ENCODE results near the gene LPAR3.
A peak's percentile ranks its signal among the peaks of the same experiment; 100 is the strongest.

LPAR3 gene

GRCh38 chr1:84844094-84844493 lies 48.9 kb downstream of the LPAR3 start:
- TF ChIP-seq KLF9 (tag by site-specific recombination; IDR thresholded peaks at IDR 0.05; ENCODE audit: low read depth) (no peak), GLI4 (tag by site-specific recombination; IDR thresholded peaks at IDR 0.05) (no peak), ZNF76 (tag by site-specific recombination; IDR thresholded peaks at IDR 0.05; ENCODE audit: borderline replicate concordance, low read depth) (no peak), YY2 (tag by site-specific recombination; IDR thresholded peaks at IDR 0.05) (no peak), ZNF335 (tag by site-specific recombination; conservative IDR thresholded peaks at IDR 0.05) (peak; percentile 46), ZNF18 (tag by site-specific recombination; IDR thresholded peaks at IDR 0.05) (no peak)
- CTCF ChIA-PET, result no interaction called here
- Histone ChIP-seq H3K36me3 (ENCODE audit: control insufficient read depth in 2 of 2, insufficient read depth in 1 of 2, low read length in 2 of 2) (no peaks in the 10 kb centered on the region), H3K9me3 (ENCODE audit: control insufficient read depth, insufficient read depth, low read depth, low read length) (no peaks in the 10 kb centered on the region), H3K27ac (ENCODE audit: extremely low read depth, low read depth, low read length) (no peak overlapping the region), H3K4me3 (ENCODE audit: low read depth, low read length) (no peak overlapping the region), H3K4me1 (ENCODE audit: control insufficient read depth, insufficient read depth, low read length) (peaks cover 17% of the 10 kb centered on the region)
- POLR2A ChIA-PET, result no interaction called here

DNA sequence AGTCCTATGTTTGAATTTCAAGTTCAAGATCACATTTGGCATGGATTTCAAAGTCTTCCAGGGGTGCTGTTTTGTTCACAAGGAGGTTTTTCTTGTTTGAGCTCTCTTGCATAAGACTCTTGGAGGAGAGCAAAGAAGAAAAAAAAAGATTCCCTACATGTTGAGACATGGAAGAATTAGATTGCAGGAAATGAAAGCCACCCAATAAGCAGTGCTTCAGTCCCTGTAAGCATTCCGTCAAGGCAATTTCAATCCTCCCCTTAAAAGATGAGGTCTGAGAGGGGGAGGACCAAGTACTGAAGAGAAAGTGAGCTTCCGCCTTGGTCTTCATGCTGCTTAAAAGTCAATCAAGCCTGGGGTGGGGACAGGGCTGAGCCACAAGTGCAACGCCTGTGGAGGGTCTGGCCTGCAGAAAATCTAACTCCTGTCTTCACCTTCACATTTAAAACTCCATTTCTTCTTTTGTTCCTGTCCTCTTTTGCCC lies 50.2 kb downstream of the LPAR3 start:
- TF ChIP-seq ZNF514 (tag by site-specific recombination; IDR thresholded peaks at IDR 0.05), result no peak
- peak; percentile 57; the same call in 1 of the 2 replicates for TF ChIP-seq SCRT1 (tag by site-specific recombination; IDR thresholded peaks at IDR 0.05; ENCODE audit: borderline replicate concordance)
- Histone ChIP-seq H3K36me3 (ENCODE audit: control insufficient read depth in 2 of 2, insufficient read depth in 1 of 2, low read length in 2 of 2) (no peaks in the 10 kb centered on the region), H3K4me1 (ENCODE audit: control insufficient read depth, insufficient read depth, low read length) (peaks cover 16% of the 10 kb centered on the region), H3K4me3 (ENCODE audit: low read depth, low read length) (no peak overlapping the region), H3K27ac (ENCODE audit: extremely low read depth, low read depth, low read length) (no peak overlapping the region), H3K9me3 (ENCODE audit: control insufficient read depth, insufficient read depth, low read depth, low read length) (no peaks in the 10 kb centered on the region)
- ChIA-PET CTCF (interaction anchor here (0.8 kb wide), 1 partner anchor 9 kb away, joined by 3 read pairs; no protein-coding TSS in a partner anchor), POLR2A (no interaction called here)

- CTCF ChIA-PET, result interaction anchor here (0.7 to 0.8 kb wide), 2 partner anchors 8 to 103 kb away, joined by 3 read pairs; no protein-coding TSS in a partner anchor
Observed at GRCh38 chr1:84841971-84842370, 51.0 kb downstream of the LPAR3 start.

More at GRCh38 chr1:84841971-84842370, 51.0 kb downstream of the LPAR3 start:
- Histone ChIP-seq H3K36me3 (ENCODE audit: control insufficient read depth in 2 of 2, insufficient read depth in 1 of 2, low read length in 2 of 2) (no peaks in the 10 kb centered on the region), H3K9me3 (ENCODE audit: control insufficient read depth, insufficient read depth, low read depth, low read length) (no peaks in the 10 kb centered on the region), H3K27ac (ENCODE audit: extremely low read depth, low read depth, low read length) (no peak overlapping the region), H3K4me1 (ENCODE audit: control insufficient read depth, insufficient read depth, low read length) (peaks cover 9% of the 10 kb centered on the region), H3K4me3 (ENCODE audit: low read depth, low read length) (no peak overlapping the region)
- TF ChIP-seq ZNF843 (tag by site-specific recombination; IDR thresholded peaks at IDR 0.05) (no peak), ZNF785 (tag by site-specific recombination; IDR thresholded peaks at IDR 0.05) (no peak), PRDM1 (tag by site-specific recombination; IDR thresholded peaks at IDR 0.05) (no peak), AEBP2 (tag by site-specific recombination; IDR thresholded peaks at IDR 0.05; ENCODE audit: borderline replicate concordance) (no peak), ZNF670 (tag by site-specific recombination; IDR thresholded peaks at IDR 0.05; ENCODE audit: low read depth) (no peak), ZNF518A (tag by site-specific recombination; conservative IDR thresholded peaks at IDR 0.05; ENCODE audit: low read depth) (no peak), ZNF621 (tag by site-specific recombination; IDR thresholded peaks at IDR 0.05) (no peak), ZSCAN30 (tag by site-specific recombination; IDR thresholded peaks at IDR 0.05) (no peak)
- TF ChIP-seq, protein P1, sequence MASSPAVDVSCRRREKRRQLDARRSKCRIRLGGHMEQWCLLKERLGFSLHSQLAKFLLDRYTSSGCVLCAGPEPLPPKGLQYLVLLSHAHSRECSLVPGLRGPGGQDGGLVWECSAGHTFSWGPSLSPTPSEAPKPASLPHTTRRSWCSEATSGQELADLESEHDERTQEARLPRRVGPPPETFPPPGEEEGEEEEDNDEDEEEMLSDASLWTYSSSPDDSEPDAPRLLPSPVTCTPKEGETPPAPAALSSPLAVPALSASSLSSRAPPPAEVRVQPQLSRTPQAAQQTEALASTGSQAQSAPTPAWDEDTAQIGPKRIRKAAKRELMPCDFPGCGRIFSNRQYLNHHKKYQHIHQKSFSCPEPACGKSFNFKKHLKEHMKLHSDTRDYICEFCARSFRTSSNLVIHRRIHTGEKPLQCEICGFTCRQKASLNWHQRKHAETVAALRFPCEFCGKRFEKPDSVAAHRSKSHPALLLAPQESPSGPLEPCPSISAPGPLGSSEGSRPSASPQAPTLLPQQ (tag by site-specific recombination; IDR thresholded peaks at IDR 0.05), result no peak
- POLR2A ChIA-PET, result no interaction called here
